SW480 (cell line): ENCODE data around the gene ARGLU1.

Source experiments
- DNase-seq: peaks from one replicate; pipeline ENCODE4 v3.0.0-alpha.2; 2016; ENCODE audit warnings: low spot score

ARGLU1 gene

GRCh38 chr13:106524108-106524507 is 43.8 kb downstream of the ARGLU1 start:
- no peak for DNase-seq

GRCh38 chr13:106523576-106523975 is 44.4 kb downstream of the ARGLU1 start:
- no peak for DNase-seq

- DNase-seq, result no peak
These were observed 44.9 kb downstream of the ARGLU1 start for GRCh38 chr13:106522898-106523525.

- DNase-seq, result no peak
These were observed 45.7 kb downstream of the ARGLU1 start for GRCh38 chr13:106522112-106522705.

- no peak for DNase-seq
These were observed 46.7 kb downstream of the ARGLU1 start for GRCh38 chr13:106521095-106521799.

- no peak for DNase-seq
These were observed 47.5 kb downstream of the ARGLU1 start for GRCh38 chr13:106520251-106521054.

- DNase-seq, result no peak
These were observed 49.4 kb downstream of the ARGLU1 start for GRCh38 chr13:106518512-106518911.

- DNase-seq, result no peak
These were observed 50.7 kb downstream of the ARGLU1 start for GRCh38 chr13:106517109-106517847.

- no peak for DNase-seq
These were observed 52.2 kb downstream of the ARGLU1 start for GRCh38 chr13:106515635-106516254.

GRCh38 chr13:106514928-106515634 is 52.9 kb downstream of the ARGLU1 start:
- no peak for DNase-seq

GRCh38 chr13:106513025-106513983 is 54.6 kb downstream of the ARGLU1 start:
- DNase-seq, result peak; percentile 48

- peak; percentile 39 for DNase-seq
These were observed 60.2 kb downstream of the ARGLU1 start for GRCh38 chr13:106507560-106508274.

GRCh38 chr13:106506286-106506685 is 61.7 kb downstream of the ARGLU1 start:
- no peak for DNase-seq

GRCh38 chr13:106505732-106506131 is 62.2 kb downstream of the ARGLU1 start:
- no peak for DNase-seq

- DNase-seq, result no peak
These were observed 62.6 kb downstream of the ARGLU1 start for GRCh38 chr13:106505295-106505694.

GRCh38 chr13:106503730-106504453 is 64.0 kb downstream of the ARGLU1 start:
- DNase-seq, result no peak

GRCh38 chr13:106503272-106503671 is 64.7 kb downstream of the ARGLU1 start:
- DNase-seq, result no peak

GRCh38 chr13:106500445-106500844 is 67.5 kb downstream of the ARGLU1 start:
- no peak for DNase-seq
